HFF-Myc (cell line): Measurements from ENCODE around the gene PPARD.

Experiments used
- DNase-seq: peaks from one replicate; pipeline ENCODE4 v3.0.0-alpha.2; 2011; ENCODE audit warnings: low read depth; ENCODE audit errors: extremely low read depth
- H3K4me3 ChIP-seq: replicated peaks from 2 replicates; pipeline ENCODE4 v1.5.1; 2011; ENCODE audit warnings: low read depth, mild to moderate bottlenecking, control low read depth, low read length
- TF ChIP-seq, protein P1 (sequence below): IDR thresholded peaks from 2 replicates; pipeline ENCODE4 v1.5.1; 2012; ENCODE audit warnings: mild to moderate bottlenecking, low read depth, low read length, control low read depth; ENCODE audit errors: missing control alignments

PPARD gene

GRCh38 chr6:35312807-35313206 lies 29.6 kb upstream of the PPARD start:
- no peak overlapping the region for H3K4me3 ChIP-seq
- no peak for DNase-seq
- TF ChIP-seq, protein P1, sequence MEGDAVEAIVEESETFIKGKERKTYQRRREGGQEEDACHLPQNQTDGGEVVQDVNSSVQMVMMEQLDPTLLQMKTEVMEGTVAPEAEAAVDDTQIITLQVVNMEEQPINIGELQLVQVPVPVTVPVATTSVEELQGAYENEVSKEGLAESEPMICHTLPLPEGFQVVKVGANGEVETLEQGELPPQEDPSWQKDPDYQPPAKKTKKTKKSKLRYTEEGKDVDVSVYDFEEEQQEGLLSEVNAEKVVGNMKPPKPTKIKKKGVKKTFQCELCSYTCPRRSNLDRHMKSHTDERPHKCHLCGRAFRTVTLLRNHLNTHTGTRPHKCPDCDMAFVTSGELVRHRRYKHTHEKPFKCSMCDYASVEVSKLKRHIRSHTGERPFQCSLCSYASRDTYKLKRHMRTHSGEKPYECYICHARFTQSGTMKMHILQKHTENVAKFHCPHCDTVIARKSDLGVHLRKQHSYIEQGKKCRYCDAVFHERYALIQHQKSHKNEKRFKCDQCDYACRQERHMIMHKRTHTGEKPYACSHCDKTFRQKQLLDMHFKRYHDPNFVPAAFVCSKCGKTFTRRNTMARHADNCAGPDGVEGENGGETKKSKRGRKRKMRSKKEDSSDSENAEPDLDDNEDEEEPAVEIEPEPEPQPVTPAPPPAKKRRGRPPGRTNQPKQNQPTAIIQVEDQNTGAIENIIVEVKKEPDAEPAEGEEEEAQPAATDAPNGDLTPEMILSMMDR, result no peak

DNA sequence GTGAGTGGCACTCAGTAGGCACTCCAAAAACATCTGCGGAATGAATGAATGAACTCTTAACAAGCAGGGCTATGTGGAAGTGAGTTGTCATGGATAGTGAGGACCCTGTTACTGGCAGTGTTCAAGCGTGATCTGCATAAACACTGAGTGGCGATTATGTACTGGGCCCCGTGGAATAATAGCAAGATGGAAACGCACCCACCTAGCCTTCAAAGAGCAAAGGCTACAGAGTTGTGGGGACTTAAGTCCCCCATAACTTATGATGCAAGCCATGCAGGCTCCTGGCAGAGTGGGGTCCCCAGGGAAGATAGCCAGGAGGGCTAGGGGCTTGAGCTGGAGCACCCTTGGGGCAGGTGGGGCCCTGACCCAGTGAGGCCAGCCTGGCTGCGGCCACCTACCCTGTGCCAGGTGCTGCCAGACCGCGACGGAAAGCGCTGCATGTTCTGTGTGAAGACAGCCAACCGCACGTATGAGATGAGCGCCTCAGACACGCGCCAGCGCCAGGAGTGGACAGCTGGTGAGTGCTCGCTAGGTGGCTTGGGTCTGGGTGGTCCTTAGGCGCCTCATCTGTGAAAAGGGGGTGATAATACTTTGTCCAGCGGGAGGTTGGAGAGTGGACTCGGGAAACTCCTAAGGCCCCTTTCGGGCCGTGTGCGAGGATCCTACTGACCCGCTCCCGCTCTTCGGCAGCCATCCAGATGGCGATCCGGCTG lies 24.7 kb upstream of the PPARD start:
- H3K4me3 ChIP-seq, result peak overlapping the region; percentile 48
- TF ChIP-seq, protein P1, result no peak
- no peak for DNase-seq

DNA sequence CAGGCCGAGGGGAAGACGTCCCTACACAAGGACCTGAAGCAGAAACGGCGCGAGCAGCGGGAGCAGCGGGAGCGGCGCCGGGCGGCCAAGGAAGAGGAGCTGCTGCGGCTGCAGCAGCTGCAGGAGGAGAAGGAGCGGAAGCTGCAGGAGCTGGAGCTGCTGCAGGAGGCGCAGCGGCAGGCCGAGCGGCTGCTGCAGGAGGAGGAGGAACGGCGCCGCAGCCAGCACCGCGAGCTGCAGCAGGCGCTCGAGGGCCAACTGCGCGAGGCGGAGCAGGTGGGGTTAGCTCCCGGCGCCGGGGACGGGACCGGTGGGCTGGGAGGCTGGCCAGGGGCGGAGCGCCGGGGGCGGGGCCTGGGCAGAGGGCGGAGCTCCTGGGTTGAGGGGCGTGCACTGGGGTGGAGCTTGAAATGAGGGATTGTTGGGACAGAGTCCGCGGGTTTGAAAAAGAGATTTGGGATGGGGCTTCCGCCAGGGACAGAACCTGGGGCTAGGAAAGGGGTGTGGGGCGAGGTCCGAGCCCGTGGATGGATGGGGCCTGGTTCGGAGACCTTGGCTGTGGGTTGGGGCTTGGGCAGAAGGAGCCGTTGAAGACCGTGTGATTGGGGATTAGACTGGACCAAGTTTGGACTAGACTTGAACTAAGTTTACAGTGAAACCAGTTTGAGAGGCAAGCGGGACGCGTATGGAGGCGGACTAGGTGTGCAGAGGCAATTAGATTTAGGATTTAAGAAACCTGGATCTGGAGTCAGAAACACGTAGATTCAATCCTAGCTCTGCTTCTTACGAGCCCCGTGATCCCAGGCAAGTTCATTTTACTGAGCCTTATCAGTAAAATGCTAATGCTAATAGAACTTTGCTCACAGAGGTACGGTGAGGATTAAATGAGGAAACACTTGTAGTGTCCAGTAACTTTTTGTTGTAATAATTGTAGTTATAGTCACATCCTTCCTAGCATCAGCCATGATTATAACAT lies 23.9 kb upstream of the PPARD start:
- TF ChIP-seq, protein P1, result no peak
- no peak for DNase-seq
- peak overlapping the region; percentile 48 for H3K4me3 ChIP-seq

- TF ChIP-seq, protein P1, result no peak
- H3K4me3 ChIP-seq, result no peak overlapping the region
- no peak for DNase-seq
These were observed 22.9 kb upstream of the PPARD start for GRCh38 chr6:35319346-35320030.

GRCh38 chr6:35320031-35320410 lies 22.3 kb upstream of the PPARD start:
- TF ChIP-seq, protein P1, result no peak
- no peak for DNase-seq
- no peak overlapping the region for H3K4me3 ChIP-seq

GRCh38 chr6:35321091-35321490 lies 21.3 kb upstream of the PPARD start:
- DNase-seq, result no peak
- no peak overlapping the region for H3K4me3 ChIP-seq
- TF ChIP-seq, protein P1, result no peak
